MG63 (cell line): ENCODE measurements around the gene PPP1R14C. TPM values are rescaled to one million over a fixed set of nuclear protein-coding genes. Genes with fewer than 3 reads are reported as not detected.

Source experiments
- DNase-seq: peaks from one replicate; pipeline ENCODE4 v3.0.0-alpha.2; 2020
- H3K27me3 ChIP-seq: fragments of 250-450 bp; sonication (Bioruptor Pico); 2 replicates; pipeline ENCODE4 v1.5.1; 2020; ENCODE audit warnings: mild to moderate bottlenecking, moderate library complexity
- H3K36me3 ChIP-seq: fragments of 250-450 bp; sonication (Bioruptor Pico); 2 replicates; pipeline ENCODE4 v1.5.1; 2020; ENCODE audit warnings: mild to moderate bottlenecking, moderate library complexity
- H3K4me3 ChIP-seq: fragments of 250-450 bp; sonication (Bioruptor Pico); 2 replicates; pipeline ENCODE4 v1.5.1; 2020; ENCODE audit warnings: mild to moderate bottlenecking, moderate library complexity
- H3K9me3 ChIP-seq: fragments of 250-450 bp; sonication (Bioruptor Pico); 2 replicates; pipeline ENCODE4 v1.5.1; 2020; ENCODE audit warnings: mild to moderate bottlenecking, moderate library complexity
- total RNA-seq: library from RNA; depleted of rRNA; stranded (reverse); fragments of >200 nt; shearing (Covaris generic); gene quantifications from 2 replicates; pipeline ENCODE4 v1.2.3, GENCODE V29; 2014; ENCODE audit warnings: low replicate concordance

PPP1R14C gene
- total RNA-seq, 1 experiment from 2014 or later, result 3.3 TPM

GRCh38 chr6:150198532-150198931, 55.7 kb downstream of the PPP1R14C start:
- no peaks in the 10 kb centered on the region for H3K36me3 ChIP-seq
- H3K9me3 ChIP-seq, result no peaks in the 10 kb centered on the region

GRCh38 chr6:150199241-150199640, 56.4 kb downstream of the PPP1R14C start:
- Histone ChIP-seq H3K36me3 (no peaks in the 10 kb centered on the region), H3K4me3 (no peak overlapping the region), H3K9me3 (no peaks in the 10 kb centered on the region), H3K27me3 (no peaks in the 10 kb centered on the region)
- DNase-seq, result no peak

More at GRCh38 chr6:150198532-150198931, 55.7 kb downstream of the PPP1R14C start:
- H3K27me3 ChIP-seq, result no peaks in the 10 kb centered on the region
- no peak for DNase-seq
- H3K4me3 ChIP-seq, result no peak overlapping the region

- Histone ChIP-seq H3K4me3 (no peak overlapping the region), H3K9me3 (no peaks in the 10 kb centered on the region), H3K36me3 (no peaks in the 10 kb centered on the region), H3K27me3 (no peaks in the 10 kb centered on the region)
- no peak for DNase-seq
Measured at GRCh38 chr6:150200428-150201100, 57.7 kb downstream of the PPP1R14C start.

- H3K27me3 ChIP-seq, result no peaks in the 10 kb centered on the region
- DNase-seq, result no peak
Measured at GRCh38 chr6:150201285-150201684, 58.4 kb downstream of the PPP1R14C start.

GRCh38 chr6:150201772-150202329, 59.0 kb downstream of the PPP1R14C start:
- no peaks in the 10 kb centered on the region for H3K36me3 ChIP-seq
- no peak overlapping the region for H3K4me3 ChIP-seq
- H3K9me3 ChIP-seq, result no peaks in the 10 kb centered on the region
- no peaks in the 10 kb centered on the region for H3K27me3 ChIP-seq
- DNase-seq, result no peak

More at GRCh38 chr6:150201285-150201684, 58.4 kb downstream of the PPP1R14C start:
- H3K4me3 ChIP-seq, result no peak overlapping the region
- H3K36me3 ChIP-seq, result no peaks in the 10 kb centered on the region
- no peaks in the 10 kb centered on the region for H3K9me3 ChIP-seq

- no peaks in the 10 kb centered on the region for H3K27me3 ChIP-seq
- DNase-seq, result peak; percentile 49
- no peaks in the 10 kb centered on the region for H3K36me3 ChIP-seq
- H3K9me3 ChIP-seq, result no peaks in the 10 kb centered on the region
- H3K4me3 ChIP-seq, result no peak overlapping the region
Measured at GRCh38 chr6:150202404-150202803, 59.6 kb downstream of the PPP1R14C start.

- Histone ChIP-seq H3K36me3 (no peaks in the 10 kb centered on the region), H3K4me3 (no peak overlapping the region), H3K27me3 (no peaks in the 10 kb centered on the region), H3K9me3 (no peaks in the 10 kb centered on the region)
- no peak for DNase-seq
Measured at GRCh38 chr6:150202934-150203333, 60.1 kb downstream of the PPP1R14C start.

- no peaks in the 10 kb centered on the region for H3K36me3 ChIP-seq
- no peak for DNase-seq
- H3K9me3 ChIP-seq, result no peaks in the 10 kb centered on the region
- H3K27me3 ChIP-seq, result no peaks in the 10 kb centered on the region
- H3K4me3 ChIP-seq, result no peak overlapping the region
Measured at GRCh38 chr6:150203378-150203777, 60.5 kb downstream of the PPP1R14C start.

GRCh38 chr6:150203871-150204545, 61.2 kb downstream of the PPP1R14C start:
- Histone ChIP-seq H3K27me3 (no peaks in the 10 kb centered on the region), H3K9me3 (no peaks in the 10 kb centered on the region), H3K36me3 (no peaks in the 10 kb centered on the region), H3K4me3 (no peak overlapping the region)
- no peak for DNase-seq

- H3K9me3 ChIP-seq, result no peaks in the 10 kb centered on the region
- no peak overlapping the region for H3K4me3 ChIP-seq
- H3K36me3 ChIP-seq, result no peaks in the 10 kb centered on the region
- no peak for DNase-seq
- no peaks in the 10 kb centered on the region for H3K27me3 ChIP-seq
Measured at GRCh38 chr6:150204705-150205472, 62.0 kb downstream of the PPP1R14C start.

GRCh38 chr6:150207931-150208570, 65.2 kb downstream of the PPP1R14C start:
- Histone ChIP-seq H3K27me3 (no peaks in the 10 kb centered on the region), H3K4me3 (no peak overlapping the region), H3K36me3 (no peaks in the 10 kb centered on the region), H3K9me3 (no peaks in the 10 kb centered on the region)
- no peak for DNase-seq

GRCh38 chr6:150208611-150209352, 65.9 kb downstream of the PPP1R14C start:
- no peak for DNase-seq

GRCh38 chr6:150209415-150209814, 66.6 kb downstream of the PPP1R14C start:
- Histone ChIP-seq H3K27me3 (no peaks in the 10 kb centered on the region), H3K9me3 (no peaks in the 10 kb centered on the region), H3K4me3 (no peak overlapping the region), H3K36me3 (no peaks in the 10 kb centered on the region)
- DNase-seq, result no peak

More at GRCh38 chr6:150208611-150209352, 65.9 kb downstream of the PPP1R14C start:
- Histone ChIP-seq H3K36me3 (no peaks in the 10 kb centered on the region), H3K4me3 (no peak overlapping the region), H3K27me3 (no peaks in the 10 kb centered on the region), H3K9me3 (no peaks in the 10 kb centered on the region)

GRCh38 chr6:150211700-150212511, 69.1 kb downstream of the PPP1R14C start:
- DNase-seq, result no peak
- H3K4me3 ChIP-seq, result no peak overlapping the region

GRCh38 chr6:150212778-150213177, 69.9 kb downstream of the PPP1R14C start:
- Histone ChIP-seq H3K9me3 (no peaks in the 10 kb centered on the region), H3K36me3 (no peaks in the 10 kb centered on the region), H3K4me3 (no peak overlapping the region), H3K27me3 (no peaks in the 10 kb centered on the region)
- no peak for DNase-seq

More at GRCh38 chr6:150211700-150212511, 69.1 kb downstream of the PPP1R14C start:
- no peaks in the 10 kb centered on the region for H3K36me3 ChIP-seq
- no peaks in the 10 kb centered on the region for H3K27me3 ChIP-seq
- no peaks in the 10 kb centered on the region for H3K9me3 ChIP-seq
